HepG2 (cell line): Measurements from ENCODE around the gene TEK. TPM values are rescaled to one million over a fixed set of nuclear protein-coding genes. Genes with fewer than 3 reads are reported as not detected.

Source experiments
- ATAC-seq: fragments of 200-7000 bp; cut with Tn5 transposase; 3 replicates; pipeline ENCODE4 v1.9.1; 2020; ENCODE audit warnings: mild to moderate bottlenecking, moderate library complexity
- BruUV-seq: library from RNA; stranded (reverse); fragments of 400-500 nt; replicated peaks from 2 replicates; lab custom pipeline; 2021; lab: Mats Ljungman, UMichigan
- CTCF ChIA-PET: fragments of 300-600 bp; formaldehyde crosslinking; extraction: SDS; loops from one replicate; lab custom pipeline; 2021; ENCODE audit warnings: low total read pairs, inconsistent platforms, low intra/inter-chr PET ratio; lab: Yijun Ruan, JAX
- POLR2A ChIA-PET: fragments of 350-600 bp; sonication (Branson Sonifier 250); formaldehyde crosslinking; loops from one replicate; lab custom pipeline; 2020; ENCODE audit warnings: antibody characterized with exemption, inconsistent platforms; lab: Yijun Ruan, JAX
- DNase-seq: peaks from one replicate; pipeline ENCODE4 v3.0.0-alpha.2; 2015; ENCODE audit warnings: low spot score
- FAIRE-seq: peaks from 3 replicates; lab custom pipeline; 2011; peaks lifted over from hg19 to GRCh38; lab: Jason Lieb, UNC
- H2AFZ ChIP-seq: one replicate; pipeline ENCODE4 v1.6.1; 2011; ENCODE audit warnings: low read length, inconsistent platforms
- H3K27ac ChIP-seq: fragments of 300-600 bp; 3 replicates; pipeline ENCODE4 v1.8.0; 2011; ENCODE audit warnings: mixed run types, mild to moderate bottlenecking, mixed read lengths, low read length, inconsistent platforms; ENCODE audit not compliant: insufficient read depth; ENCODE audit errors: extremely low read length
- H3K27me3 ChIP-seq, 2 experiments: fragments of 200-600 bp in 1 of 2; 2 replicates in 1 of 2; 3 replicates in 1 of 2; pipeline versions ENCODE4 v1.6.0 to v1.8.0; 2011; ENCODE audit warnings: low read length in 2 of 2, mild to moderate bottlenecking in 2 of 2, moderate library complexity in 2 of 2, inconsistent platforms in 1 of 2; ENCODE audit not compliant: insufficient read depth in 2 of 2, control insufficient read depth in 1 of 2
- H3K36me3 ChIP-seq, 2 experiments: fragments of 200-600 bp in 1 of 2; replicated peaks in 1 of 2; 2 replicates in 1 of 2; 3 replicates in 1 of 2; pipeline versions ENCODE4 v1.5.1 to v1.8.0; 2011; ENCODE audit warnings: low read length in 2 of 2, inconsistent platforms in 1 of 2; ENCODE audit not compliant: insufficient read depth in 2 of 2, control insufficient read depth in 1 of 2
- H3K4me1 ChIP-seq: 2 replicates; pipeline ENCODE4 v1.5.1; 2012; ENCODE audit warnings: low read length, inconsistent platforms; ENCODE audit not compliant: insufficient read depth
- H3K4me2 ChIP-seq: 2 replicates; pipeline ENCODE4 v1.6.0; 2011; ENCODE audit warnings: low read depth, low read length, inconsistent platforms
- H3K4me3 ChIP-seq, 3 experiments: fragments of 200-600 bp in 1 of 3; sonication (generic), shearing (Covaris generic) in 1 of 3; replicated peaks in 1 of 3; 2 replicates each; pipeline ENCODE4 v1.5.1; 2011 to 2016; ENCODE audit warnings: low read length in 3 of 3, inconsistent platforms in 2 of 3, low read depth in 2 of 3, mild to moderate bottlenecking in 2 of 3, control low read depth in 1 of 3, mixed read lengths in 1 of 3; ENCODE audit not compliant: insufficient read depth in 1 of 3
- H3K79me2 ChIP-seq: one replicate; pipeline ENCODE4 v1.6.1; 2011; ENCODE audit warnings: low read length, inconsistent platforms; ENCODE audit not compliant: insufficient read depth
- H3K9ac ChIP-seq: 2 replicates; pipeline ENCODE4 v1.6.0; 2011; ENCODE audit warnings: mild to moderate bottlenecking, low read depth, low read length, inconsistent platforms; ENCODE audit not compliant: insufficient read depth
- H3K9me3 ChIP-seq: 2 replicates; pipeline ENCODE4 v1.5.1; 2012; ENCODE audit warnings: mild to moderate bottlenecking, low read length
- H4K20me1 ChIP-seq: 2 replicates; pipeline ENCODE4 v1.6.0; 2011; ENCODE audit warnings: inconsistent platforms, mild to moderate bottlenecking, low read length, moderate library complexity; ENCODE audit not compliant: insufficient read depth
- CEBPZ ChIP-seq: IDR thresholded peaks from 2 replicates; pipeline ENCODE4 v1.6.1; 2012; ENCODE audit warnings: low read length, improper control_type of control experiment
- CTCF ChIP-seq: sonication (generic); formaldehyde crosslinking; IDR thresholded peaks from 2 replicates; pipeline ENCODE4 v1.5.0; 2020; ENCODE audit warnings: mild to moderate bottlenecking, missing genetic modification reagents, moderate library complexity
- DMAP1 ChIP-seq: IDR thresholded peaks from 2 replicates; pipeline ENCODE4 v1.6.1; 2016
- GATAD2A ChIP-seq: IDR thresholded peaks from 2 replicates; pipeline ENCODE4 v1.6.1; 2016
- PHF20 ChIP-seq: sonication (generic); formaldehyde crosslinking; IDR thresholded peaks from 2 replicates; pipeline ENCODE4 v1.5.0; 2020; ENCODE audit warnings: mild to moderate bottlenecking, missing genetic modification reagents
- STAT5B ChIP-seq: sonication (generic); formaldehyde crosslinking; IDR thresholded peaks from 2 replicates; pipeline ENCODE4 v1.4.0; 2020; ENCODE audit warnings: missing genetic modification reagents
- TRIM22 ChIP-seq: fragments of 450-650 bp; IDR thresholded peaks from 2 replicates; pipeline ENCODE4 v1.6.1; 2017
- ZBTB4 ChIP-seq: sonication (generic); formaldehyde crosslinking; IDR thresholded peaks from 2 replicates; pipeline ENCODE4 v1.4.0; 2020; ENCODE audit warnings: missing genetic modification reagents, mild to moderate bottlenecking, borderline replicate concordance
- ZNF180 ChIP-seq: sonication (generic); formaldehyde crosslinking; IDR thresholded peaks from 2 replicates; pipeline ENCODE4 v1.4.0; 2020; ENCODE audit warnings: low read depth, missing genetic modification reagents, borderline replicate concordance
- ZNF572 ChIP-seq: sonication (generic); formaldehyde crosslinking; IDR thresholded peaks from 2 replicates; pipeline ENCODE4 v1.5.1; 2020; ENCODE audit warnings: mild to moderate bottlenecking, missing genetic modification reagents
- WGBS: methylation state at CpG from one replicate; pipeline ENCODE4 v1.1.6; 2017; ENCODE audit warnings: low lambda C conversion rate; 5-methylcytosine and 5-hydroxymethylcytosine counted together
- in situ Hi-C: cut with HindIII; loops from 2 replicates; pipeline ENCODE4 v1.10.0; 2017; ENCODE audit warnings: low pct_unique_long_range_greater_than_20kb; ENCODE audit not compliant: extremely low pct_ligation_motif_present
- intact Hi-C: fragments of 100-400 bp; cut with micrococcal nuclease; formaldehyde crosslinking; loops from one replicate; pipeline ENCODE4 v1.10.0; 2022; ENCODE audit not compliant: unreplicated experiment
- polyA plus RNA-seq, 8 experiments: library from polyadenylated mRNA; depleted of rRNA in 3 of 8; stranded (reverse) in 7 of 8; unstranded in 1 of 8; fragments of >200 nt; fragmentation: Illumina TruSeq in 4 of 8; extraction: Trizol in 4 of 8; gene quantifications; 2 replicates each; pipeline versions ENCODE4 v1.2.1 to v1.2.3, GENCODE V29; 2011 to 2016; ENCODE audit warnings: low read depth in 4 of 8, missing spikeins in 1 of 8, mixed read lengths in 1 of 8; ENCODE audit not compliant: insufficient read depth in 1 of 8
- total RNA-seq, 5 experiments: library from RNA; depleted of rRNA; stranded (reverse); fragments of >200 nt; fragmentation: Illumina TruSeq; extraction: Trizol; gene quantifications; 2 replicates each; pipeline ENCODE4 v1.2.3, GENCODE V29; 2016; ENCODE audit warnings: low read depth in 1 of 5

The TEK gene
- total and polyA plus RNA-seq, 2 of the 13 experiments (the other 11 are each of a cell fraction or from before 2014, with no cell fraction given) = not detected

- TF ChIP-seq CEBPZ (no peak), DMAP1 (no peak), ZNF180 (CRISPR knock-in tag) (no peak), GATAD2A (CRISPR knock-in tag) (no peak), STAT5B (CRISPR knock-in tag) (no peak), TRIM22 (no peak), PHF20 (CRISPR knock-in tag) (no peak), ZNF572 (CRISPR knock-in tag) (no peak)
- TF ChIP-seq, all 625 proteins: peak for 0
These were observed 56.0 kb downstream of the TEK start (continued) for GRCh38 chr9:27165068-27165467.

- ChIA-PET CTCF (no interaction called here), POLR2A (no interaction called here)
- H2AFZ ChIP-seq = no peak overlapping the region
- BruUV-seq = no TSS peak
- 23% methylated on average over 5 of the region's 10 CpGs for WGBS
- no peak overlapping the region for H3K27ac ChIP-seq
- H3K79me2 ChIP-seq = no peaks in the 10 kb centered on the region
- no peaks in the 10 kb centered on the region for H3K9me3 ChIP-seq
- no peaks in the 10 kb centered on the region; a peak in 1 of 5 replicates for H3K27me3 ChIP-seq
- peak; percentile 7 for DNase-seq
- H3K36me3 ChIP-seq = no peaks in the 10 kb centered on the region
- in situ Hi-C loops = no loop called here
- no peak overlapping the region for H3K4me2 ChIP-seq
- H4K20me1 ChIP-seq = no peaks in the 10 kb centered on the region
- FAIRE-seq = no peak
- H3K9ac ChIP-seq = no peak overlapping the region
- no peaks in the 10 kb centered on the region for H3K4me1 ChIP-seq
- TF ChIP-seq ZBTB4 (CRISPR knock-in tag) = no peak
- TF ChIP-seq CTCF (CRISPR knock-in tag) = 0 out of 2 replicates have a peak, but pooled peaks have one; percentile 25
- TF ChIP-seq, all 625 proteins: peak for 1
- peak; percentile 99 for ATAC-seq
- intact Hi-C loops = no loop called here
- H3K4me3 ChIP-seq = no peak overlapping the region
These were observed 56.6 kb downstream of the TEK start for GRCh38 chr9:27165670-27166069.
